B cell (primary cell): ENCODE results near the gene SUPT20HL1.

Experiments
- EZH2 ChIP-seq: IDR thresholded peaks from 2 replicates; pipeline ENCODE4 v1.6.1; 2012; ENCODE audit warnings: borderline replicate concordance, low read depth, mild to moderate bottlenecking, moderate library complexity, low read length; ENCODE audit not compliant: insufficient read depth, poor library complexity, severe bottlenecking
- TF ChIP-seq, protein P1 (sequence below): fragments of 200-600 bp; IDR thresholded peaks from one replicate; pipeline ENCODE4 v1.8.0; 2022; ENCODE audit warnings: antibody characterized with exemption, mild to moderate bottlenecking

DNA sequence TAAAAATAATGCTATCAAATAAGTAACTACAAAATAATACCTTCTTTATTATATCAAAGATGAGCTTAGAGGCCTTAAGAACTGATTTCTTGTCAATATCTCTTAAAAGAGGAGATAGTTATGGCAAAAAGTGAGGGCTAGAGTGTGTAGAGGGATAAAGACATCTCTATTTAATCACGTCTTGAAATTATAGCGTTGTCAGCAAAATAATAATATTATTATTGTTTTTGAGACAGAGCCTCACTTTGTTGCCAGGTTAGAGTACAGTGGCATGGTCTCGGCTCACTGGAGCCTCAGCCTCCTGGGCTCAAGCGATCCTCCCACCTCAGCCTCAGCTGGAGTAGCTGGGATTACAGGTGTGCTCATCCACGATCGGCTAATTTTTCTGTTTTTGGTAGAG is 18.3 kb downstream of the SUPT20HL1 start:
- TF ChIP-seq, protein P1, sequence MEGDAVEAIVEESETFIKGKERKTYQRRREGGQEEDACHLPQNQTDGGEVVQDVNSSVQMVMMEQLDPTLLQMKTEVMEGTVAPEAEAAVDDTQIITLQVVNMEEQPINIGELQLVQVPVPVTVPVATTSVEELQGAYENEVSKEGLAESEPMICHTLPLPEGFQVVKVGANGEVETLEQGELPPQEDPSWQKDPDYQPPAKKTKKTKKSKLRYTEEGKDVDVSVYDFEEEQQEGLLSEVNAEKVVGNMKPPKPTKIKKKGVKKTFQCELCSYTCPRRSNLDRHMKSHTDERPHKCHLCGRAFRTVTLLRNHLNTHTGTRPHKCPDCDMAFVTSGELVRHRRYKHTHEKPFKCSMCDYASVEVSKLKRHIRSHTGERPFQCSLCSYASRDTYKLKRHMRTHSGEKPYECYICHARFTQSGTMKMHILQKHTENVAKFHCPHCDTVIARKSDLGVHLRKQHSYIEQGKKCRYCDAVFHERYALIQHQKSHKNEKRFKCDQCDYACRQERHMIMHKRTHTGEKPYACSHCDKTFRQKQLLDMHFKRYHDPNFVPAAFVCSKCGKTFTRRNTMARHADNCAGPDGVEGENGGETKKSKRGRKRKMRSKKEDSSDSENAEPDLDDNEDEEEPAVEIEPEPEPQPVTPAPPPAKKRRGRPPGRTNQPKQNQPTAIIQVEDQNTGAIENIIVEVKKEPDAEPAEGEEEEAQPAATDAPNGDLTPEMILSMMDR: no peak
- TF ChIP-seq EZH2: no peak
